Right lobe of liver (tissue), 4 donors: Measurements from ENCODE around the gene MBTPS2.

Experiments used
- CTCF ChIP-seq, 4 donors: fragments of 200-600 bp in 3 of 4; fragments of 450-650 bp in 1 of 4; IDR thresholded peaks; one replicate each; pipeline versions ENCODE4 v1.5.1 to v1.8.0; 2016 to 2022; ENCODE audit warnings: antibody characterized with exemption in 4 of 4, mild to moderate bottlenecking in 2 of 4
- POLR2A ChIP-seq: fragments of 450-650 bp; IDR thresholded peaks from one replicate; pipeline ENCODE4 v1.6.1; 2017; ENCODE audit warnings: antibody characterized with exemption, mild to moderate bottlenecking
- donor health status: DM: no; HTN: no; CAD: no.
- donor health status: DM: no; HTN: no; CAD: no.
- donor health status: DM: no; HTN: yes; CAD: no.

- TF ChIP-seq CTCF (IDR thresholded peaks at IDR 0.05) (no peak), POLR2A (no peak)
Observed at GRCh38 chrX:21881881-21882574, 42.6 kb downstream of the MBTPS2 start.
